Thyroid gland (tissue), 4 donors: ENCODE measurements around the gene UQCC5. TPM values are rescaled to one million over a fixed set of nuclear protein-coding genes. Genes with fewer than 3 reads are reported as not detected.

Experiments
- DNase-seq, 2 donors: peaks; one replicate each; pipeline ENCODE4 v3.0.0-alpha.2; 2019
- H3K27ac ChIP-seq, 3 donors: fragments of 200-600 bp; sonication (generic); 1 replicate in 2 of 3; 2 replicates in 1 of 3; pipeline ENCODE4 v1.5.1; 2016 to 2019; ENCODE audit warnings: mild to moderate bottlenecking in 1 of 3, moderate library complexity in 1 of 3
- H3K27me3 ChIP-seq: fragments of 200-600 bp; sonication (generic); one replicate; pipeline ENCODE4 v1.5.1; 2019
- H3K36me3 ChIP-seq, 2 donors: fragments of 200-600 bp; sonication (generic); one replicate each; pipeline ENCODE4 v1.5.1; 2016 to 2019
- H3K4me1 ChIP-seq, 2 donors: fragments of 200-600 bp; sonication (generic); one replicate each; pipeline ENCODE4 v1.5.1; 2017 to 2019
- H3K4me3 ChIP-seq, 3 donors: fragments of 200-600 bp; sonication (generic); replicated peaks in 1 of 3; 1 replicate in 2 of 3; 2 replicates in 1 of 3; pipeline ENCODE4 v1.5.1; 2016; ENCODE audit warnings: mild to moderate bottlenecking in 1 of 3
- H3K9me3 ChIP-seq: fragments of 200-600 bp; sonication (generic); one replicate; pipeline ENCODE4 v1.5.1; 2017
- POLR2A ChIP-seq, 2 donors: fragments of 450-650 bp; IDR thresholded peaks; one replicate each; pipeline ENCODE4 v1.6.1; 2017; ENCODE audit warnings: antibody characterized with exemption in 2 of 2, mild to moderate bottlenecking in 2 of 2, moderate library complexity in 1 of 2
- WGBS, 2 donors: methylation state at CpG; one replicate each; pipeline ENCODE4 v1.1.5; 2017; 5-methylcytosine and 5-hydroxymethylcytosine counted together
- intact Hi-C: fragments of 100-400 bp; cut with DNase I; formaldehyde crosslinking; loops from one replicate; pipeline ENCODE4 v1.15.1; 2023
- total RNA-seq, 4 donors: library from RNA; depleted of rRNA; stranded (reverse); fragments of >200 nt; gene quantifications; one replicate each; pipeline ENCODE4 v1.2.3, GENCODE V29; 2016
- TF ChIP-seq, protein P1 (sequence below), 6 experiments: fragments of 200-600 bp in 3 of 6; fragments of 450-650 bp in 3 of 6; sonication (generic) in 3 of 6; IDR thresholded peaks; one replicate each; pipeline ENCODE4 v1.5.1; 2016 to 2019; ENCODE audit warnings: antibody characterized with exemption in 6 of 6, mild to moderate bottlenecking in 2 of 6, inconsistent platforms in 1 of 6, moderate library complexity in 1 of 6

The UQCC5 gene
- total RNA-seq, 4 donors from 2014 or later, result 4.8 to 34.3 (median 9.4) TPM

DNA sequence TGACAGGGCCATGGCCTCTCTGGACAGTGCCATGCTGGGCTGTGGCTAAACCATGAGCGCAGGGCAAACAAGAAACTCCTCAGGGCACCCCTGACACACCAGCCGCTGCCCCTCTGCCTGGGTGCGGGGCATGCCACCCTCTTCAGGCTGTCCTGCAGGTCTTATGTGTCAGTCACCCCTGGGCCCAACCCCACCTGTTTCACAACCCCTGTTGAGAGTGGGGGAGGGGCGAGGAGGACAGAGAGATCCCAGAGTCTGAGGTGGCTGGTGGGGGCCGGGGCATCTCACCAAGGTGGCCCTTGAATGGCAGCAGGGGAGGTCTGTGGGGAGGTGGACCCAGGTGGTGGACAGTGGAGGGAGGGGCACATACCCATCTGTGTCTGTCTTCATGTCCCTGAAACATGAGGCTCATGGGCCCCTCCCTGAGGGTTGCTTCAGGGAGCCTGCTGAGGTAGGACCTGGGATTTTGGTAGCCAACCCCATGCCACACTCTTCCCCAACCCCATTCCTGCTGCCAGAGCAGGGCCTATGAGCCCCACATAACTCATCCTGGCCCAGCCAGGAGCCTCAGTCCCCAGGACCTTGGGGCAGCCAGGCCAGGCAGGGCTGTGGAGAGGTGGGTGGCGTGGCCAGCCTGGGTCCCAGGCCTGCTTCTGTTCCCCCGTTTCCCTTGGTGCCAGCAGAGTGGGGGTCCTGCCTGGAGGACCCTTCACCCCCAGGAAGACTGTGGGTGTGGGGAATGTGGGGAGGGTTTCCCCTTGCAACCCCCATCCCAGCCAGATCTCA is 43.0 kb upstream of the UQCC5 start:
- Histone ChIP-seq H3K27me3 (no peaks in the 10 kb centered on the region), H3K4me1 (peaks cover 6 to 40% of the 10 kb centered on the region in 2 donors), H3K9me3 (no peaks in the 10 kb centered on the region), H3K36me3 (peaks cover 37 to 39% of the 10 kb centered on the region in 2 donors), H3K4me3 (no peak overlapping the region), H3K27ac (no peak overlapping the region)
- TF ChIP-seq, protein P1, sequence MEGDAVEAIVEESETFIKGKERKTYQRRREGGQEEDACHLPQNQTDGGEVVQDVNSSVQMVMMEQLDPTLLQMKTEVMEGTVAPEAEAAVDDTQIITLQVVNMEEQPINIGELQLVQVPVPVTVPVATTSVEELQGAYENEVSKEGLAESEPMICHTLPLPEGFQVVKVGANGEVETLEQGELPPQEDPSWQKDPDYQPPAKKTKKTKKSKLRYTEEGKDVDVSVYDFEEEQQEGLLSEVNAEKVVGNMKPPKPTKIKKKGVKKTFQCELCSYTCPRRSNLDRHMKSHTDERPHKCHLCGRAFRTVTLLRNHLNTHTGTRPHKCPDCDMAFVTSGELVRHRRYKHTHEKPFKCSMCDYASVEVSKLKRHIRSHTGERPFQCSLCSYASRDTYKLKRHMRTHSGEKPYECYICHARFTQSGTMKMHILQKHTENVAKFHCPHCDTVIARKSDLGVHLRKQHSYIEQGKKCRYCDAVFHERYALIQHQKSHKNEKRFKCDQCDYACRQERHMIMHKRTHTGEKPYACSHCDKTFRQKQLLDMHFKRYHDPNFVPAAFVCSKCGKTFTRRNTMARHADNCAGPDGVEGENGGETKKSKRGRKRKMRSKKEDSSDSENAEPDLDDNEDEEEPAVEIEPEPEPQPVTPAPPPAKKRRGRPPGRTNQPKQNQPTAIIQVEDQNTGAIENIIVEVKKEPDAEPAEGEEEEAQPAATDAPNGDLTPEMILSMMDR (IDR thresholded peaks at IDR 0.05), result no peak
- TF ChIP-seq POLR2A (IDR thresholded peaks at IDR 0.05), result no peak
- 92 to 96% methylated on average over 3 to 7 of the region's 7 CpGs for WGBS, 2 donors
- DNase-seq, result no peak
- intact Hi-C loops, result no loop called here

DNA sequence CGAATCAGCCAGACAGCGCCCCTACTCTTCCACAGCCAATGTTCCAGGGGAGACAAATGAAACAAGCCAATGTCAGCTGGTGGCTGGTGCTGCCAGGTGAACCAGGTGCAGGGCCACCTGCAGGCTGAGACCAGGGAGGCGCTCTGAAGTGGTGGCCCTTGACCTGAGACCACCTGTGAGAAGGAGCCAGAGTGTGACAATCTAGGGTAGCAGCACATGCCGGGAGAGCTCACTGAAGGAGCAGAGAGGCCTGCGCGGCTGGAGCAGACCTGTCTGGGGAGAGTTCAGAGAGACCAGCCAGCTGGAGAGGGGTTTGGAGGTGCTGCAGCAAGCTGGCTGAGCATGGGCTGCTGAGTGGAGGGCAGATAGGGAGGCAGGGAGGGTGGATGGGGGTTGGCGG is 42.0 kb upstream of the UQCC5 start:
- H3K9me3 ChIP-seq, result no peaks in the 10 kb centered on the region
- intact Hi-C loops, result no loop called here
- peaks cover 6 to 40% of the 10 kb centered on the region in 2 donors for H3K4me1 ChIP-seq
- WGBS, 2 donors, result 59 to 71% methylated on average over 7 of the region's 7 CpGs
- no peaks in the 10 kb centered on the region for H3K27me3 ChIP-seq
- TF ChIP-seq, protein P1 (IDR thresholded peaks at IDR 0.05), result no peak
- TF ChIP-seq POLR2A (IDR thresholded peaks at IDR 0.05), result no peak
- H3K4me3 ChIP-seq, result no peak overlapping the region
- peak overlapping the region in 2 of 3 donors; percentile 17 for H3K27ac ChIP-seq
- H3K36me3 ChIP-seq, result peaks cover 28 to 29% of the 10 kb centered on the region in 2 donors
- DNase-seq, result peak; percentile 25 to 53

DNA sequence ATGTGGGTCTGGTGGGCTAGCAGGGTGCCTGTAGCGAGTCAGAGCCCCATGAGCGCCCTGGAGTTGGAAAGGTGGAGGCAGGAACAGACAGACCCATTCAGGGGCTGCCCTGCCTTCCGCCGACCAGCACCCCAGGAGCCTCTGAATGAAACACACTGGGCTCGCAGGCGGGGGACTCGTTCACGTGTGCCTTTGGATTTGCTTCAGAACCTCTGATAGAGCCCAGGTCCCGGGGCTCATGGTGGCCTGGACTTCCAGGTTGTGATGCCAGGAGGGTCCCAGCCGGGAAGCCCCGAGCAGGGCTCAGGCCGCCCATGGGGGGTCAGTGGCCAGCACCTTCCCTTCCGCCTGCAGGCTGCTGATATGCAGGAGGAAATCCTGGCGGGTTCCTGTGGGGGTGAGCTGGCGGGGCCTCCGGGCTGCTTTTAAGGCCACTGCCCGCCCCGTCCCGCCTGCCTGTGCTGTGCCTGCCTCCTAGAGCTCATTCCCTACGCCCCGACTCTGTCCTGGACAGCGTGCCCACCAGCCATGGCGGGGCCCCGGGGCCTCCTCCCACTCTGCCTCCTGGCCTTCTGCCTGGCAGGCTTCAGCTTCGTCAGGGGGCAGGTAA is 41.4 kb upstream of the UQCC5 start, which contains the start of gene STAB1:
Gene STAB1 (plus strand): TSS at position 453 of the 610 bp plus-strand sequence. CDS start 76 bp downstream, at position 529.
- H3K4me1 ChIP-seq, result peaks cover 3 to 35% of the 10 kb centered on the region in 2 donors
- H3K36me3 ChIP-seq, result peaks cover 23% of the 10 kb centered on the region in 2 donors
- 55 to 62% methylated on average over 9 to 16 of the region's 25 CpGs for WGBS, 2 donors
- peak within 1 kb of the TSS in 2 of 3 donors; percentile 28 to 39 for H3K27ac ChIP-seq
- no peaks in the 10 kb centered on the region for H3K27me3 ChIP-seq
- intact Hi-C loops, result no loop called here
- H3K4me3 ChIP-seq, result peak within 1 kb of the TSS in 1 of 3 donors; percentile 5
- TF ChIP-seq, protein P1 (IDR thresholded peaks at IDR 0.05), result no peak
- no peak for TF ChIP-seq POLR2A (IDR thresholded peaks at IDR 0.05)
- DNase-seq, result peak; percentile 33 to 38
- H3K9me3 ChIP-seq, result no peaks in the 10 kb centered on the region

DNA sequence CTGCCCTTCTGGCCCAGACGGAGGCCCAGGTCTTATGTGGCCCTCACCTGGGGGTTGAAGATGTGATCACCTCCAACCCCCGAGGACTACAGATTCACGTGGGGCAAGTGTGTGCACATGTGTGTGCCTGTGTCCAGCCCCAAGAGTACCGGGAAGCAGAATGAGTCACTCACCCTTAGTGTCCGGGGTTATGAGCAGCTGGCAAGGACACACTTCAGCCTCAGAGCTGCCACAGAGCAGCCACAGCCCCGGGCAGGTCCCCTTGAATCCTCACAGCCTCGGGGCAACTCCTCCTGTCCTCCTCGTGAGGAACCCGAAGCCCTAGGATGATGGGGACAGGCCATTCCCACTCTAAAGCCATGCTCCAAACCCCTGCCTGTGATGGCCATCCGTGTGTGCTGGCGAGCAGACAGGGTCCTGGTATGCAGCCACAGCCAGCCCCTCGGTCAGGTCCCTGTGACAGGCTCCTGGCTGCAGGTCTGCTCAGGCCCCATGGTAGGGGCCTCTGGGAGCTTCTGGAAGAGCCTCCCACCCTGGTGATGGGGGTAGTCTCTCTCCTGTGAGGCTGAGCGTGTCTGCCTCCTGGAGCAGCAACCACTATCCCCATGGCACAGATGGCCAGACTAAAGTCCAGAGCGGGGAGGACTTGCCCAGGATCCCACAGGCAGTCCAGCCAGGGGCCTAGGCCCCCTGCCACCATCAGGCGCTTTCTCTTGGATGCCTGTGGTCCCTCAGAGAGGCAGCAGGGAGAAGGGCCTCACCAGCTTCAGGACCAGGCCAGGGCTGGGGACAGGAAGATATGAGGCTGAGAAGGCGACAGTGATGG is 40.4 kb upstream of the UQCC5 start:
- Histone ChIP-seq H3K4me3 (peak overlapping the region in 1 of 3 donors; percentile 5), H3K9me3 (no peaks in the 10 kb centered on the region), H3K36me3 (peaks cover 13 to 15% of the 10 kb centered on the region in 2 donors), H3K27ac (peak overlapping the region in 1 of 3 donors; percentile 39), H3K27me3 (no peaks in the 10 kb centered on the region), H3K4me1 (peaks cover 3 to 29% of the 10 kb centered on the region in 2 donors)
- TF ChIP-seq, protein P1 (IDR thresholded peaks at IDR 0.05), result no peak
- TF ChIP-seq POLR2A (IDR thresholded peaks at IDR 0.05), result no peak
- intact Hi-C loops, result no loop called here
- 70 to 74% methylated on average over 9 to 15 of the region's 16 CpGs for WGBS, 2 donors
- no peak for DNase-seq
